GM18858 (cell line): ENCODE data around the gene NEIL3.

ENCODE experiments used
- ATAC-seq: cut with Tn5 transposase; IDR thresholded peaks from one replicate; pipeline ENCODE4 v1.9.1; 2021; ENCODE audit not compliant: unreplicated experiment

The NEIL3 gene

DNA sequence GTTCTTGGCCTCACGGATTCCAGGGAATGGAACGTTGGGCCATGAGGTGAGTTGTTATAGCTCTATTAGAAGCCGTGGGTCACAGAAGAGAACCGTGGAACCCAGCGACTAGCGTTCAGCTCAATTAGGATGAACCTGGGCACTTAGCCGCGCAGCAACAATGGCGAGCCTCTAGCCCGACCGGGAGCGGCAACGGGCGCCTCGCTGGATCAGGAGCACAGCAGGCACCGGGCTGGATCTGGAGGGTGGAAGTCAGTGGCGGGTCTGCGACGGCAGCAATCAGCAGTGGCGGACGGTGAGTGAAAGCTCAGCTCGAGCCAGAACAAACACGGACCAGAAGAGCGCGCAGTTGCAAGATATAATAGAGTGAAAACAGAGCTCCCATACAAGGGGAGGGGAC is 98.3 kb downstream of the NEIL3 start:
- ATAC-seq, result no peak

DNA sequence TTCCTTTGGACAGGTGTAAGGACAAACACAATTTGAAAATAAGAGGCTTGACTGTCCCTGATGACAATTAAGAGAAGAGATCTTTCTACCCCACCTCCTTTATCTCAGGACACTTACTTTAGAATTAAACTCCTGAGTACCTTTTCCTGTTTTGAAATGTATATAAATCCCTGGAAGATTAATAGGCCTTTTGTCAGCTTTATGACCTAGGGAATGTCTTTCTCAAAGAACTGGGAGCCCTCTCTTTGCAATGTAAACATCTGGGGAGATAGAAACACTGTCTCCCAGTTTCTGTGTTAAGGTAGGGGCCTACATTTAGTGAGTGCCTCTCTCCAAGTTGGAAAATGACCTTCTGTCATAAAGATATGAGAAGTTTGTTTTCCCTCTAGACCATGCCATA is 100.9 kb downstream of the NEIL3 start:
- no peak for ATAC-seq

DNA sequence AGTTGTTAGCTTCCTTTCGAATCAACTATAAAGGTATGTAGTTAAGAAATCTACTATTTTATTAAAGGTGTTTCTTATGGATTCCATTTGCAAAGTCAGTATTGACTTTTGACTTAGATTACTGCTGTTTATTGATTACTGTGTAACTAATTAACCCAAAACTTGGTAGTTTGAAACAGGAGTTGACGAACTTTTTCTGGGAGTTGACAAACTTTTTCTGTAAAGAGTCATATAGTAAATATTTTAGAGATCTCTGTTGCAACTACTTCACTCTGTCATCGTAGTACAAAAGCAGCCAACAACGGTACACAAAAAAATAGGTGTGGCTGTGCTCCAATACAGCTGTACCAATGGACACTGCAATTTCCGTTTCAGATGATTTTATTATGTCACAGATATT is 102.3 kb downstream of the NEIL3 start:
- no peak for ATAC-seq
